ENCODE measurements around the gene SIX4. TPM values are rescaled to one million over a fixed set of nuclear protein-coding genes. Genes with fewer than 3 reads are reported as not detected.

The SIX4 gene
- polyA plus RNA-seq, 5 donors: 4.7 to 6.8 (median 5.8) TPM

DNA sequence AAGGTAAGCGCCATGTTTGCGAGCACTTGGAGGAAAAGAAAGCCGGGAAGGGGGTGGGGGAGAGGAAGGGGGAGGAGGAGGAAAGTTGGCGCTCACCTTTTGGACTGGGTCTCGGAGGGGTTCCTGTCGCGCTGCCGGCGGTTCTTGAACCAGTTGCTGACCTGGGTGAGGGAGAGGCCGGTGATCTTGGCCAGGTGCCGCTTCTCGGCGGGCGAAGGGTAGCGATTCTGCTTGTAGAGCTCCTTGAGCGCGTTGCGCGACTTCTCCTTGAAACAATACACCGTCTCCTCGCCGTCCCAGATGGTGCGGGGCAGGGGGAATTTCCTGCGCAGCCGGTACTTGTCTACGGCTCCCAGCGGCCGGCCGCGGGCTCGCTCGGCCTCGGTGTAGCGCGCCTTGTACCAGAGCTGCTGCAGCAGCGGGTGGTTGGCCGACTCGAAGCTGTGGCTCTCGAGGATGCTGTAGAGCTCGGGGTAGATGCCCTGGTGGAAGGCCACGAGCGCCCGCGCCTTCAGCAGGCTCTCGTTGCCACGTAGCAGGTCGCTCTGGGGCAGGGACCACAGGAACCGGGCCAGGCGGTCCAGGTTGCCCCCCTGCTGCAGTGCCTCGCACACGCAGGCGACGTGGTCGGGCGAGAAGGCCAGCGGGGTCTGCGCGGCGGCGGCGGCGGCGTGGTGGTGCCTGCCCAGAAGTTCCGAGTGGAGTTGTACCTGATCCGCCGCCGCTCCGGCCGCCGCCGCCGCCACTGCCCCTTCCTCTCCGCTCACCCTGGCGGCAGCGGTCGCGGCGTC is 840 bp downstream of the SIX4 start:
- DNase-seq: peak; percentile 40 to 42

DNA sequence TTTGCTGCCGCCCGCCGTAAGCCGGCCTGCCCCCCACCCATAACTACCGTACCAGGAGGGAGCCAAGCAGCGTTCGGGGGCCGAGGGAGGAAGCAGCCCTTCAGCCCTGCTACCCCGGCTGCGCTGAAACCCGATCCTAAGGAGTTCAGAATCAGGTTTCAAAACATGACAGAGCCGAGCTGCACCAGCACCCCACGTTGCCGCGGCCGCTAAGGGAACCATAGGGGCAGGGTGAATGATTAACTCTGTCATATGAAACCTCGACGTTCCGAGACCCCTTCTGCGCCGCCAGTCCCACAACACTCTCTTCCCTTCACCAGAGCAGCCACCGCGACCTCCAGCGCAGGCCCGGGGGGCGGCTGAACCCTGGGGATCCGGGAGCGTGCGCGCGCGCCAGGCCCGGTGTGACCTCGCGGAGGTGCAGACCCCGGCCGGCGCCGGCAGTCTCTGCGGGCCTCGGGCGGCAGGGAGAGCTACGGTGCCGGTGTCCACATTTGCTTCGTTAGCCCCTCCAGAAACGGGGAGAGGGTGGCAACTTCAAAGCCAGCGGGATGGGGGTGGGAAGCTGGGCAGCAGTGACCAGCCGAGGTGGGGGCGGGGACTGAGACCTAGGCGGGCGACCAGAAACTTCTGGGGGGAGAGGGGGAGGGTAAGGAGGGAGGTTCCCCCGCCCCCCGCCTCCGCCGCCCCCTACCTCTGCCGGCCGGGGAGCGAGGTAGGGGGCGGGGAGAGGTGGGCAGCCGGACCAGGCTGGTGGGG is 1.6 kb downstream of the SIX4 start:
- peak; percentile 33 to 51 for DNase-seq

GRCh38 chr14:60722107-60722356 is 2.1 kb downstream of the SIX4 start:
- no peak for DNase-seq

GRCh38 chr14:60721326-60722106 is 2.6 kb downstream of the SIX4 start:
- DNase-seq: peak; percentile 20 to 23

GRCh38 chr14:60720962-60721325 is 3.2 kb downstream of the SIX4 start:
- no peak for DNase-seq

- no peak for DNase-seq
These were observed 3.8 kb downstream of the SIX4 start for GRCh38 chr14:60720391-60720790.

DNA sequence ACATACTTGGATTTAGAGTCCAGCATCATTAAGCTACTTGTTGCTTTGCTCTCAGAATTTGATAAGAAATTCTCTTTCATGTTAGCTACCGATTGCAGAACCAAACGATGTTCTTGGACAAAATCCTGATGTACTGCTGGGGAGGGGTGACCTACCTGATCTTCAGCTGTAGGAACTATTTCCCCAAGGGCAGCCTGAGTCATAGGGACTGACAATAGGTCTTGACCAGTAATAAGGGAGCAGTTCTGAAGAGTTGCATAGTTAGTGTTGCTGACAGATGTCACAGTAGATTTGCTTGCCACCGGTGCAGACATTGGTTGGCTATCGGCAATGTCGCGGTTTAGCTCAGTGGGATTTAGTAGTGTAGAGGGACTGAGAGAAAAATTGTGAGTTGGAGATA is 10.6 kb downstream of the SIX4 start:
- DNase-seq: no peak

DNA sequence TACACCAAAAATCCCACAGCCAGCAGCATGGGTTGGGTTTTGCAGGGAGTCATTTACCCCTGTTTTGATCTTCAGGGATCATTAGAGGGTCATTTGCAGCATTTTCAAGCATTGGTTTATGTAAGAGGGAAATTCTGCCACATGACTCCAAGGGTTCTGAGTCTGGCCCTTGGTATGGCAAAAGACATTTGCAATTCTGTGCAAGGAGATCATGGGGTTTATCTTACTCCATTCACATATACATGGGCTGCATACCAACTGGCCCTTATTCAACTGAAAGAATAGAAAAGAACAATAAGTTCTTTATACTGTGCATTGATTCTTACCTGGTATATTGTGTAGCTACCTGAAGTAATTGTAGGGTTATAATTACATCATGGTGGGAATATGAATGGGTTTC is 13.7 kb downstream of the SIX4 start:
- DNase-seq: no peak

DNA sequence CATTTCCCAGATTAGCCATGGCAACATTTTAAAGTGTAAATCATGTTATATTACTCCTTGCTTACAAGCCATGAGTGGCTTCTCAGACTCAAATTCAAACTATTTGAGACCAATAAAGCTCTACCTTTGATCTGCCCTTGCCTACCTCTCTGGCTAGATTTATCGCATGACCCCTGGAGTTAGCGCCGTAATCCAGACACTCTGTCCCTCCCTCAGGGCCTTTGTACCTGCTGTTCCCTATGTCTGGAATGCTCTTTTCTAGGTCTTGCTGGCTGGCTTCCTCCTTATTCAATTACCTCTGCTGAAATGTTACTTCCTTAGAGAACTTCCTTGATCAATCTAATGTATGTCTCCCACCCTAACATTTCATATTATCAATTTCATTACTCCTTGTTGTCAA is 16.3 kb downstream of the SIX4 start:
- no peak for DNase-seq

DNA sequence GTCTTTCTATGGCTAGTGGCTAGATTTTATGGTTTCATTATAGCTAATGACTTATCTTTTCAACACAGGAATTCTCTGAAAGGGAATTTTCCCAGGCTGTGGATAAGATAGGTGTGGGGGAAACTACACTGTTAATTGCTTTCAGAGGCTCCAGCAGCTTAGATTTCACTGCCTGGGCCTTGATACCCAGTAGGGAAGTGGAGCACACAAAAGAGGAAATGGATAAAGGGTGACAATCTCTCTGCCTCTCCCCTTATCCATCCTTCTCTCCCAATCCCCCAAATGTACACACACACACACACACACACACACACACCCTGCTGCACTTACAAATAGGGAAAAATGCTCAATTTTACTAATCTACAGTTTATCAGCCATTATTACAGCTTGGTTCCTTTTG is 19.1 kb downstream of the SIX4 start:
- DNase-seq: no peak

- no peak for DNase-seq
These were observed 23.6 kb downstream of the SIX4 start for GRCh38 chr14:60700598-60700997.

DNA sequence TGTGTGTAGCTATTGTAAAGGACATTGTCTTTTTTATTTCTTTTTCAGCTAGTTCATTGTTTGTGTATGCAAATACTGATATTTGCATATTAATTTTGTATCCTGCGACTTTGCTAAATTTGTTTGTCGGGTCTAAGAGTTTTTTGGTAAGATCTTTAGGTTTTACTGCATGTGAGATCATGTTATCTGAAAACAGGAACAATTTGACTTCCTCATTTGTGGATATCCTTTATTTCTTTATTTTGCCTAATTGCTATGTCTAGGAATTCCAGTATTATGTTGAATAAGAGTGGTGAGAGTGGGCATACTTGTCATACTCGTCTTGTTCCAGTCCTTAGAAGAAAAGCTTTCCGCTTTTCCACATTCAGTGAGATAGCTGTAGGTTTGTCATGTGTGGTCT is 28.8 kb downstream of the SIX4 start:
- no peak for DNase-seq

GRCh38 chr14:60691383-60692113 is 32.6 kb downstream of the SIX4 start:
- DNase-seq: no peak

DNA sequence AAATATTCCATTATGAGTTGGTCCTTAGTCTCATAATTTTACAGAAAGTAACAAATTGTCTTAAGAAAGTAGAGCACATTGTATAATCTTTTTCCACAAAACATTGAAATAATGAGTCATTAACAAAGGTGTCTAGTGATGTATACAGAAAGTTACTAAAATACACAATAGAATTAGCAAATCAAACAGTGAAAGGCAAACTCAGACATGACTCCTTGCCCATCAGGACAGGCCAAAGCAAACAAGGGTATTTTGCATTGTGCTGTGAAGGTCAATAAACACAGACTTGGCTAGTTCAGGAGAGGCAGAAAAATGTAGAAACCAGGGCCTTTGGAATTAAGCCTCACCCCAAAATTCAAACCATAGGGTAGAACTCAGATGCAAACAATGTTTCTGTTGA is 37.3 kb downstream of the SIX4 start:
- DNase-seq: no peak

DNA sequence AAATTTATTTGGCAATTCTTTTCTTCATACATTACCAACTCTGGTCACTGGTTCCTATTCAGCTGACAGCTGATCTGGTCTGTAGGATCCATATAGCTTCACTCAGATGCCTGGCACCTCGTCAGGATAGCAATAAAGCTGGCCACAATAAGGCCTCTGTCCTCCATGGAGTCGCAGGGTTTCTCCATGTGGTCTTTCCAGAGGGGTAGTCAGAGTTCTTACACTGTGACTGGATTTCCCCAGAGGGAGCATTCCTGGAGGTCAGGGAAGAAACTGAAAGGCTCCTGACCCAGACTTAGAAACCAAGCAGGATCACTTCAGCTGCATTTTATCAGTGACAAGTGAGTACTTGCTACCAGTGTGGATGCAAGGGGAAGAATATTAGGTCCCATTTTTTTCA is 39.9 kb downstream of the SIX4 start:
- no peak for DNase-seq

GRCh38 chr14:60681271-60681670 is 42.9 kb downstream of the SIX4 start:
- DNase-seq: no peak

DNA sequence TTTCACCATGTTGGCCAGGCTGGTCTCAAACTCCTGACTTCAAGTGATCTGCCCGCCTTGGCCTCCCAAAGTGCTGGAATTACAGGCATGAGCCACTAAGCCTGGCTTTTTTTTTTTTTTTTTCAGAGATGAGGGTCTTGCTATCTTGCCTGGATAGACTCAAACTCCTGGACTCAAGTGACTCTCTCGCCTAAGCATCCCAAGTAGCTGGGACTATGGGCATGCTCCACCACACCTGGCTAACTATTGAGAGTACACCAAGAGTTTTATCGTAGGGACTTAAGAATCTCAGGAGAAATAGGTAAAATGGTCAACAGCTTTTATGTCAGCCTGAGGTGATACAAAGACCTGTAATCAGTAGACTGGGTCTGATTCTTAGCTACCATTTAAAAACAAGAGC is 43.6 kb downstream of the SIX4 start:
- no peak for DNase-seq

GRCh38 chr14:60679566-60680258 is 44.4 kb downstream of the SIX4 start:
- DNase-seq: no peak

DNA sequence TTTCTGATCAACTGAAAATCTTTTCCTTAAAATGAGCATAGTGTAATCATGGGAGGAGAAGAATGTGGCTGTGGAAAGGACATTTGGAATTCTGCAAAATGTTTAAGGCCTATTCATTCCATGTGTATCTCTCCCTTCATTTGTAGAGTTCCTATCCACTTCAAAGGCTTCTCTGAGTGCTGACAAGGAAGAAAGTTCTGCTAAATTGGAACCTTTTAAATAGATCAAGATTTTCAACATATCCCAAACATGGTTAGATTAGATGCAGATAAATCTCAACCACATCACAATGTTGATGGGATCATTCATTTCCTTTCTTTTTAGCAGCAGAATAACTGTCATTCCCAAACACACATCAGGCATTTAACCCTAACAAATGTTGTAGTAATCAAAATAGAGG is 46.5 kb downstream of the SIX4 start:
- DNase-seq: no peak

GRCh38 chr14:60670989-60671388 is 53.2 kb downstream of the SIX4 start:
- DNase-seq: no peak

DNA sequence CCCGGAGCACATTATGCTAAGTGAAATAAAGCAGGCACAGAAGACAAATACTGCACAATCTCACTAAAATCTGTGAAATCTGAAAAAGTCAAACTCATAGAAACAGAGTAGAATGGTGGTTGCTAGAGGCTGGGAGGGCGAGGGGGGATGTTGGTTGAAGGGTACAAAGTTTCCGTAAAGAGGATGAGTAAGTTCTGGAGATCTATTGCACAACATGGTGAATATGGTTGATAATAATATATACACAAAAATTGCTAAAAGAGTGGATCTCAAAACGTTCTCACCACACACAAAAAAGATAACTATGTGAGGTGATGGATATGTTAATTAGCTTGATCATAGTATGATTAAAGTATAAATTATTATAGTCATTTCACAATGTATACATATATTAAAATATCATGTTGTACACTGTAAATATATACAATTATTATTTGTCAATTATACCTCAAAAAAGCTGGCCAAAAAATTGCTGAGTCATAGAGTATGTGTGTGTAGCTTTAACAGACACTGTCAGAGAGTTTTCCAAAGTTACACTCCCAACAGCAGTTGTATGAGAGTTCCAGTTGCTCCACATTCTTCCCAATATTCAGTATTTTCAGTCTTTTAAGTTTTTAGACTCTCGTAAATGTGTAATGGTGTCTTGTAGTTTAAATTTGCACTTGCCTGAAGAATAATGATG is 55.6 kb downstream of the SIX4 start:
- DNase-seq: no peak
